ENCODE measurements around the gene EPHA6.

The EPHA6 gene

GRCh38 chr3:97293596-97294131, 479.3 kb downstream of the EPHA6 start:
- DNase-seq = no peak

GRCh38 chr3:97297032-97297431, 482.6 kb downstream of the EPHA6 start:
- DNase-seq = no peak

- no peak for DNase-seq
Measured at GRCh38 chr3:97301114-97301513, 486.7 kb downstream of the EPHA6 start.

DNA sequence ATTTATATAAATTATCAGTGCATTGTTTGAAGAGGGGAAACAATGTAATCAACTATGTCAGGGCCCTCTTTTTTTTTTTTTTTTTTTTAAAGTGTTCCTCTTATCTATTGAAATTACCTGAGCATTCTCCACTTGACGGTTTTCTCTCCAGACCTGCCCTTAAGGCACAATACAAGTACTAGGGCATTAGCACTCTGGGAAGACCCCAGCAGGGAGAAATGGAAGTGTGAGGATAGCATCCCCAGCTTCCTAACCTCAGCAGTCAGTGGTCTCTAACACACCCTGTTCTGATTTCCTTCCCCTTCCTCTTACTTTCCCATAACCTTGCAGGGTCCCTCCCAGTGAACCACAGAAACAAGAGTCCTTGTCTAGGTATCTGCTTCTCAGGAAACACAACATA, 491.8 kb downstream of the EPHA6 start:
- DNase-seq = peak in 1 of 3 experiments; percentile 18

- DNase-seq = no peak
Measured at GRCh38 chr3:97338375-97338774, 524.0 kb downstream of the EPHA6 start.

DNA sequence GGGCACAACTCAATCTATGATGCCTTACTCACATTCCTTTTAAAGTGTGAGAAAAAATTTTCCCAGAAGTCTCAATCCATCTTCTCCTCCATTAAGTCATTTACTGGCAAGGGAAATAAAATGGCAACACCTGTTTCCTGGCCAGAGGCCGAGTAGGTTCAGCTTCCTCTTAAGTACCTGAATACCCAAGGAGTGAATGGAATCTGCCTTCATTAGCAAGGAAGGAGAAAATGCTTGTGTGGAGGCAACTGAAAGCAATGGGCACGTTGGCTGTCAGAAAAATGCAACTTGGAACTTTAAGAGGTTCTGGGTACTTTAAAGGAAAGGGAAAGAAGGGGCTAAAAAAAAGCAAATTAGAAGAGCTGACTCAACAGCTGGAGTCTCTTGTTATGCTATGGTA, 526.5 kb downstream of the EPHA6 start:
- no peak for DNase-seq

DNA sequence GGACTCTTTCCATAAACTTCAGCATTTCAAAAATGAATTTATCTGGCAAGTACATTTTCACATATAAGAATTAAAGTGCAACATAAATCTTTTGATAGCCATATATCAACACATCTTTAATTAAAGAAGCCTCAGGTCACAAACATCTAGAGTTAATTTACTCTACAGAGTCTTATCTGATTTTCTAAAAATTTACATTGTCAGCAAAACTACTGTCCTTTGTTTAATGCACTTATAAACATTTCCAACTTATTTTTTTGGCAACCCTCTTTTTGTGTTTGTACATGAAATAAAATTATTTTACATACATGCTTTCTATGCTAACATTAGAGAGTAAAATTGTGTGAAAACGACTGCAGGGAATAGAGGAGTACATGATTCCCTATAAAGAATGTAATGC, 533.4 kb downstream of the EPHA6 start:
- no peak for DNase-seq

DNA sequence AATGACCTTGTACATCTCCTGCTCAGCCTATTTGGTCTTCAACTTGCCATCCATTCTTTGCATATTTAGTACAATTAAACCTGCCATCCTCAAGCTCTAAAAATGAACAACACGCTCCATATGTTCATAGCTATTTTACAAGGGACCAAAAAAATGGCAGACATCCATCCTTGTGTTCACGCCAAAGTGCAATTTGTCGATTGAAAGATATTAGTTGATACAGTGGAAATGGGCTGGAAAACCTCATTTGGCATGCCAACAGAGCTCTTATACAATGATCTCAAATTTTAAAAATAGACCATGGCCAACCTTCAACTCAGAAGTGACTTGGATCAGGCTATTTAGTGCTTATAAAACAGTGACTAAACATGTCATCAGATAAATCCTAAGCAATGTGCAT, 536.6 kb downstream of the EPHA6 start:
- DNase-seq = no peak

GRCh38 chr3:97353176-97353575, 538.8 kb downstream of the EPHA6 start:
- DNase-seq = no peak

DNA sequence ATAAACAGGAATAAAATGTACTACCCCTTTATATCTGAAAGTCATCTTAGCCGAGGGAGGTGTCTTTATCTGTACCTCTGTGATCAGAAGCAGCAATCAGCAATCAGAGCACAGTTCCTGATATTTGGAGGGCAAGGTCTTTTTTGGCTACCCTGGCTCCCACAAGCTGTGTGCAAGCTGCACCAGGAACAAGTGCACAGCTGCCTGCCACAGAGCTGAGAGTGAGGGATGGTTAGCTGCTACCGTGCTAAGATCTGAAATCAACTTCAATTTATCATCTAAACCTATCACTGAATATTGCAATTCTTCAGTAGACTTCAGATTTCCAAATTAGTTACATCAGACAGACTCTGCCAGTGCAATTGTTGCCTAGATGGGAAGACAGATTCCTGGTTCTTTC, 545.6 kb downstream of the EPHA6 start:
- DNase-seq = no peak

DNA sequence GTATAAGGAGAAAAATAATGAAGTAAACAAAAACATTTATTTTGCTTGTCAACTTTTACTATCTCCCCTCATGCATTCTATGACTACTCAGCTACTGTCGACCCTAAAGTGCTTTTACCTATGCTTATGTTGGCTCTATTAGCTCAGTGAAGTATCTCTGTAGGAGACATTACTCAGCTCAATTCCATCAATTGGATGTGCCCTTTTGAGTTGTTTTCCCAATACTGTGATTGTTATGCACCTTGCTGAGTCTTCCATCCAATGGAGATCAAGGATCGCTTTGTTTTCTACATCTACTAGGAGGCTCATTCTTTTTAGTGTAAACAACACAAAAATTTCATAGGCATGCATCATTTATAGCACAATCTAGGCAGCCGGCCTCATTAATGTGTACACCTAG, 546.4 kb downstream of the EPHA6 start:
- DNase-seq = no peak

DNA sequence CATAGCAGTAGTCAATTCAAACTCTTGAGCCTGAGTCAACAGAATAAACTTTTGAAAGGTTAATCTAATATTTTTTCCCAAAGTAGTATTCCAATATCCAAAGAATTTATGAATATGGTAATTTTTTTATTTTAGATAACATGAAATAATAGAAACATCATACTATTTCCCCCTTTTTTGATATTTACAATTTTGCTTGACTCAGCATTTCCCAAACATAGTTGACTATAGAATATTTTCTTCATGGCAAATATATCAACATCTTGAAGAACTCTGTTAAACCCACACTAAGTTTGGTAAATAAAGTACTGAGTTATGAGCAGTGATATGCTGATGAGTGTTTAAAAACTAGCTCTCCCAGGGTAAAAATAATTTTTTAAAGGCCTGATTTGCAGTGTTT, 570.2 kb downstream of the EPHA6 start:
- DNase-seq = no peak

DNA sequence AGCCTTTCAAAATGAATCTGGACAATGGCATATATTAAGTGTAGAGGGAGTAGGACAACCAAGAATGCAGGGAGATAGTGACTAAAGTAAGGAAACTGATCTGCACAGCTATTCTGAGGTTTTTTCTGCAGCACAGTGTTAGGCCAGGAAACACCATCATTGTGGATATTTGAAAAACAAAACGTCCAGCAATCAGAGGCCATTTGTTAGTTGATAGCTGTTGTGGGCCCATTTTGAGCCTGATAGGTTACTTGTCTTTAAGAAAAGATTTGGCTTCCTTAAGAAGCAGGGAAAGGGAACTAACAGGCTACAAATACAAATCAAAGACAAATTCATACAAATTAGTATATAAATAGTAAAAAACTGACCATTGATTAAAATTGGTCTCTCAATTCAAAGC, 574.4 kb downstream of the EPHA6 start:
- DNase-seq = no peak

GRCh38 chr3:97389936-97390335, 575.5 kb downstream of the EPHA6 start:
- DNase-seq = peak; percentile 50 to 92 (median 53)

DNA sequence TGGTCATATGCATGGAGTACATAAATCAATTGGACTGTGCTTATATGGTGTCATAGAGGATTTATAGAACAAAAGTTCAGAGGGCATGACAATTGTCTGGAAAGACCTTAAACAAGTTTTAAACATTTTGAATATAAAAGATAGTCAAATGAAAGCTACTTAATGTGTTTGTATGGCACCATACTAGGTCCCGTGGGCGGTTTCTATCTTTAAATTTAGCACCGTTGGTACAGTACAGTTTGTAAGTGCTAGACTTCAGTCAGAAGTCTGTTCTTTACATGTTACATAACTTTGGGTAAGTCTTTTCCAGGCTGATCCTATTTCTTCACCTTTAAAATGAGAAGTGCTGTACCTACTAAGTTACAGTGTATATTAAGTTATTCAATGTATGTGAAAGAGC, 576.8 kb downstream of the EPHA6 start:
- no peak for DNase-seq

DNA sequence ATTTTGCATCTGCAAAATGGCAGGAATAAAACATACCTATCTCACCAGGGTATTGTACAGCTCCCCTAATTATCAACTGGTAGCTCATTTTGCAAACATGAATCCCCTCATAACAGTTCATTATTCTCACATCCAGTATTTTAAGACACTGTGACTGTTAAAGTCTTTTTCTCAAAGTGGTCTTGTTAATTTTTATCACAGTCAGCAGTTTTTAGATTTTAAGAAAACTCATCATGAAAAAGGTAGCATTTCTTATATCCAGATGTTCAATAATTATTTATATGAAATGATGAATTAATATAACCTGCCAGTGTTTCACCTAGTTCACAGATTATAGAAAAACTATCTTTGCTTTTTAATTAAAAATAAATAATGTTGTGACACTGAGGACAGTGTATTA, 595.2 kb downstream of the EPHA6 start:
- DNase-seq = no peak

GRCh38 chr3:97421565-97421964, 607.2 kb downstream of the EPHA6 start:
- no peak for DNase-seq

GRCh38 chr3:97425002-97425401, 610.6 kb downstream of the EPHA6 start:
- DNase-seq = no peak

- peak; percentile 36 to 91 (median 38) for DNase-seq
Measured at GRCh38 chr3:97430601-97431000, 616.2 kb downstream of the EPHA6 start.

DNA sequence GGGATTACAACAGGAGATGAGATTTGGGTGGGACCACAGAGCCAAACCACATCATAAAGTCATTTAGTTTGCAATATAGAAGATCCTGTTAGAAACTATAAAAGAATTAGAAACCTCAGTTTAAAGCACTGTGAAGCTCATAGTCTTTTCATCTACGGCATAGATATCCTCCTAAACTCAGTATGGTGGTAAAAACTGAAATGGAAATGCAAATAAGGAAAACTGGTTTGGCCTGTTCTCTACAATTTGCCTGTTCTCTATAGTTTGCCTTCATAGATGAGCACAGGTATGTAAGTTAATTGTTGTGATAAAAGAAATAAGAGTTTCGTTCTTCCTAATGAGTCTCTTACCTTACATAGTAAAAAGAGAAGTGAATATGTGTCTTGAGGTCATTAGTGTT, 618.5 kb downstream of the EPHA6 start:
- peak in 2 of 3 experiments; percentile 6 to 26 for DNase-seq

DNA sequence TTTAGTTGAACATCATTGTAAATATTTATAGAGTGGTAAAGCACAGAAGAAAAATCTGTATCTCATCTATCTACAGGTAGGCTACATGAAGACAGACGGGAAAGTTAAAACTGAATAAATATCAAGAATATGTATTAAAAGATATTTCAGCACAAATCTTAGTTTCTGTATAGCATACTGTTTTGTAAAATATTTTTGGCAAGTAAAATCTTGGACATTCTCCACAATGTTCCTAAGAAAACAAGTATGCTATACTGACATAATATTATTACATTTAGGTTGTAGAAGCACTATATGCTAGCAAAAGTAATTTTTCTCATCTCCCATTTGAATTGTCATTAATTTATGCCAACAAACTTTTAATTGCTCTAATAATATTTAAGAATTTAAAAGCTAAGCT, 623.7 kb downstream of the EPHA6 start:
- no peak for DNase-seq

DNA sequence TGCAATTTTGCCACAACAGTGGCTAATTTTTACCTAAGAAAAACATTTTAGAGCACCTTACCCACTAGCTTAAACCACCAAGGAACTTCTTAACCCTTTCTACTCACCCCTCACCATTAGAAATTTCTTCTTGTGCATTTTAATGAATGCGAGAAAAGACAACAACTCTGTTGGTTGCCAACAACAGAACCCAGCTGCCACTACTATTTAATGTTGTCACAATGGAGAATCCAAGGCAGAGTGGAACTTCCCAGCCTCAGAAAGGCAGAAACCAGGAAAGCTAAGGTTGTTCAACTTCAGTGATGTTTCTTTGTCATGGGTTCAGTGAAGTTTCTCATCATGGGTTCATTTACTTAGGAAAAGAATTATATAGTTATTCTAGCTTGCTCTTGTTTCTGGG, 625.0 kb downstream of the EPHA6 start:
- no peak for DNase-seq

DNA sequence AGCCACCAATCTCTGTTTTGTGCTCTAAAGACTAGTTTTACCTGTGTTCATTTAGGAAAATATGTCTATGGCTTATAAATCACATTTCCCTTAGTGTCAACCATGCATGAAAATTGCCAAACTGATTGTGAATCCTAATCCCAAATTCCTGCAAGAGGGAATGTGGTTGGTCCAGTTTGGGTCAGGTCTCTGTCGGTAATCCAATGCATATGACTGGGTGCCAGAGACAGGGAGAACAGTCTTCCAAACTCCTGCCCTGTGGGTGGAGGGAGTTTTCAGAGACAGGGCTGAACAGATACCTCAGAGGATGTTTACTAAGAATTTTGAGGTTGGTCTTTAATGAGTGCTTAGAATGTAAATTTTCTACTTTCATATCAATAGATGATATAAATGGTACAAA, 649.6 kb downstream of the EPHA6 start:
- DNase-seq = no peak

DNA sequence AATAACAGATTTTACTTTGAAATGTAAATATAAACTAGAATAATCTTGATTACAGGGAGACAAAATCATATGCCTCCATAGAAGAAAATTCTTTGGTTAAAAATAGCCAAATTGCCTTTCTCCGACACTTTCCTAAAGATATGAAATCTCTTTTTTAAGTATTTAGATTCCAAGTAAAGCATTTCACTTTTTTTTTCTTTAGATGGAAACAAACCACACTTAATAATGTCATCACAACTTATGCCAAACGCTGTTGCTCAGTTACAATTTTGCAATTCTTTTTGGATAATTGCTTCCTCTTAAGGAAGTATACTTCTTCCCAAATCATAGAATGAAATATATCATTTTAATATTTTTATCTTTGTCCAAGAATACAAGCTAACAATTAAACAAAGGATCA, 656.1 kb downstream of the EPHA6 start:
- DNase-seq = no peak

DNA sequence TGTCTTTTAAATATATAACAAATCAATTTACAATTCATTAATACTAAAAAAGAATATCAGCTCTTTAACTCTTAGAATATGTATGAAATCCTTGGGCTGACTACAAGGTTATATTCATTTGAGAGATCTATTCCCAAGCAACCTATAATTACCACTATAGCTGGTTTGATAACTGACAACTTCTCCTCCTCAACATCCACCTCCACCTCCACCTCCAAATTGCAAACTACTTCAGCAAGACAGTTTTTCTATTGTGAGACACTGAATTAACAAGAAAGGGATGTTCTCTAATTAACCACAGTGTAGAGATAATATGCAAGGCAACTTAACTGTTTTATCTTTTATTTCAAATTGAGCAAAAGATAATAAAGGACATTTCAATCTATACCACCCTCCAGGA, 665.3 kb downstream of the EPHA6 start:
- peak in 1 of 3 experiments; percentile 16 for DNase-seq
